Endothelial cell of umbilical vein (primary cell): ENCODE data around the gene KIAA1191.

ENCODE experiments used
- CTCF ChIP-seq, 2 donors: IDR thresholded peaks; 1 replicate in 1 of 2; 2 replicates in 1 of 2; pipeline ENCODE4 v1.5.1; 2011; ENCODE audit warnings: low read length in 2 of 2, mild to moderate bottlenecking in 2 of 2, moderate library complexity in 2 of 2, control low read depth in 1 of 2, inconsistent platforms in 1 of 2, low read depth in 1 of 2; ENCODE audit not compliant: insufficient read depth in 1 of 2; ENCODE audit errors: extremely low read depth in 1 of 2
- EZH2 ChIP-seq: IDR thresholded peaks from 2 replicates; pipeline ENCODE4 v1.6.1; 2012; ENCODE audit warnings: borderline replicate concordance, low read depth, mild to moderate bottlenecking, moderate library complexity, low read length, inconsistent platforms; ENCODE audit not compliant: severe bottlenecking
- GATA2 ChIP-seq: IDR thresholded peaks from 2 replicates; pipeline ENCODE4 v1.7.0; 2011; ENCODE audit warnings: low read depth, mild to moderate bottlenecking, moderate library complexity, mixed read lengths, low read length; ENCODE audit not compliant: insufficient read length, insufficient read depth
- JUN ChIP-seq: IDR thresholded peaks from 2 replicates; pipeline ENCODE4 v1.6.1; 2011; ENCODE audit warnings: borderline replicate concordance, low read depth; ENCODE audit not compliant: insufficient read length, insufficient read depth
- POLR2A ChIP-seq: IDR thresholded peaks from 2 replicates; pipeline ENCODE4 v1.6.1; 2012; ENCODE audit warnings: low read depth, mild to moderate bottlenecking, control low read depth, low read length
- POLR2AphosphoS5 ChIP-seq: IDR thresholded peaks from 2 replicates; pipeline ENCODE4 v1.6.1; 2012; ENCODE audit warnings: low read depth, mild to moderate bottlenecking, control low read depth, low read length, moderate library complexity; ENCODE audit not compliant: insufficient read depth
- TF ChIP-seq, protein P1 (sequence below): IDR thresholded peaks from 2 replicates; pipeline ENCODE4 v1.6.1; 2011; ENCODE audit not compliant: insufficient read depth, insufficient read length

DNA sequence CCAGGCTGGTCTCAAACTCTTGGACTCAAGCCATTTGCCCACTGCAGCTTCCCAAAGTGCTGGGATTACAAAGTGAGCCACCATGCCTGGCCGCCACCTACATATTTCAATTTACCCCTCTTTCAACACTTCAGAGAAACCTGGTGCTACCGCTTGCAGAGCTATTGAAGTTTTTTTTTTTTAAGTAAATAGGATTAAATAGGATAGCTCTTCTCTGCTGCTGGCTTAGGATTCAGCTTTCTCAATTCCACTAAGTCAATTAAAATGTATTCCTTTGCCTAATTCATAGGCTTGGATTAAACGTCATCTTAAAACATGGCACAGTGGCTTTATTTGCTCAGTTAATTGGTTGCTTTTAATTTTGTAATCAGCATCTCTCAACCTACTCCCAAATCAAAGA lies 41.0 kb downstream of the KIAA1191 start:
- TF ChIP-seq CTCF (IDR thresholded peaks at IDR 0.05; ENCODE audit: extremely low read depth in 1 of 2, insufficient read depth in 1 of 2, low read depth in 1 of 2, low read length in 2 of 2) (no peak), POLR2A (no peak), POLR2AphosphoS5 (no peak), EZH2 (no peak), GATA2 (no peak), JUN (no peak)
- TF ChIP-seq, protein P1, sequence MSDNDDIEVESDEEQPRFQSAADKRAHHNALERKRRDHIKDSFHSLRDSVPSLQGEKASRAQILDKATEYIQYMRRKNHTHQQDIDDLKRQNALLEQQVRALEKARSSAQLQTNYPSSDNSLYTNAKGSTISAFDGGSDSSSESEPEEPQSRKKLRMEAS, result no peak
